HFF-Myc (cell line): Measurements from ENCODE around the gene GDA.

ENCODE experiments used
- DNase-seq: peaks from one replicate; pipeline ENCODE4 v3.0.0-alpha.2; 2011; ENCODE audit warnings: low read depth; ENCODE audit errors: extremely low read depth
- H3K4me3 ChIP-seq: replicated peaks from 2 replicates; pipeline ENCODE4 v1.5.1; 2011; ENCODE audit warnings: low read depth, mild to moderate bottlenecking, control low read depth, low read length
- TF ChIP-seq, protein P1 (sequence below): IDR thresholded peaks from 2 replicates; pipeline ENCODE4 v1.5.1; 2012; ENCODE audit warnings: mild to moderate bottlenecking, low read depth, low read length, control low read depth; ENCODE audit errors: missing control alignments

The GDA gene

DNA sequence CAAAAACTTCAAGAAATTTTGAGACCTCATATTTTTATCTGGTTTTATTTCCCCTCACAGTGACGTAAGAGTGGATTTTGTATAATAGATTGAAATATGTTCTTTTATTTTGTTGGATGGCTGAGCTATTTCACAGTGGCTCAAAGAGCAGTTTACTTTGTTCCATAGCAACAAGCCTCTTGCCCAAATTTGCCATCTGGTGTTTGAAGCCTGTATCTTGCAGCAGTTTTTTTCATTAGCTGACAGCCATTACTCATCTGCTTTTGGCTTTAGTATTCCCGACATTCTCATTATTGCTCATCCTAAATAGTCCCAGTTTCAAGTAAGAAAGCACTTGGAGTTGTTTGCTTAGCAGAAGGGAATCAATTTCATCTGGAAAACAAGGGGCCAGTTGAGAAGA is 36.3 kb downstream of the GDA start:
- TF ChIP-seq, protein P1, sequence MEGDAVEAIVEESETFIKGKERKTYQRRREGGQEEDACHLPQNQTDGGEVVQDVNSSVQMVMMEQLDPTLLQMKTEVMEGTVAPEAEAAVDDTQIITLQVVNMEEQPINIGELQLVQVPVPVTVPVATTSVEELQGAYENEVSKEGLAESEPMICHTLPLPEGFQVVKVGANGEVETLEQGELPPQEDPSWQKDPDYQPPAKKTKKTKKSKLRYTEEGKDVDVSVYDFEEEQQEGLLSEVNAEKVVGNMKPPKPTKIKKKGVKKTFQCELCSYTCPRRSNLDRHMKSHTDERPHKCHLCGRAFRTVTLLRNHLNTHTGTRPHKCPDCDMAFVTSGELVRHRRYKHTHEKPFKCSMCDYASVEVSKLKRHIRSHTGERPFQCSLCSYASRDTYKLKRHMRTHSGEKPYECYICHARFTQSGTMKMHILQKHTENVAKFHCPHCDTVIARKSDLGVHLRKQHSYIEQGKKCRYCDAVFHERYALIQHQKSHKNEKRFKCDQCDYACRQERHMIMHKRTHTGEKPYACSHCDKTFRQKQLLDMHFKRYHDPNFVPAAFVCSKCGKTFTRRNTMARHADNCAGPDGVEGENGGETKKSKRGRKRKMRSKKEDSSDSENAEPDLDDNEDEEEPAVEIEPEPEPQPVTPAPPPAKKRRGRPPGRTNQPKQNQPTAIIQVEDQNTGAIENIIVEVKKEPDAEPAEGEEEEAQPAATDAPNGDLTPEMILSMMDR: no peak
- no peak overlapping the region for H3K4me3 ChIP-seq
- no peak for DNase-seq

DNA sequence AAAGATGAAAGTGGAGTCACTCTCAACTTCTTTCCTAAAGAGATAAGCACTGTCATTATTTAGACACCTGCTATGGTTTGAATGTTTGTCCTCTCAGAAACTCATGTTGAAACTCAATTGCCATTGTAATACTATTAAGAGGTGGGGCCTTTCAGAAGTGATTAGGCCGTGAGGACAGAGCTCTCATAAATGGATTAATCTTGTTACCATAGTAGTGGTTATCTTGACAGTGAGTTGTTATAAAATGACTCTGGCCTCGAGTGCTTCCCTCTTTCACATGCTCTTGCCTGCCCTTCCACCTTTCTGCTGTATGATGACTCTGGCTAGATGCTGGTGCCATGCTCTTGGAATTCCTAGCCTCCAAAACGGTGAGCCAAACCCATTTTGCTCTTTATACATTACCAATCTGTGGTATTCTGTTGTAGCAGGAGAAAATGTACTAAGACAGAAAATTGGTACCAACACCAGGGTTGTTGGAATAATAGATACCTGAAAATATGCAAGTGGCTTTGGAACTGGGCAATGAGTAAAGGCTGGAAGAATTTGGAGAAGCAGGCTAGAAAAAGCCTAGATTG is 38.0 kb downstream of the GDA start:
- TF ChIP-seq, protein P1: no peak
- no peak for DNase-seq
- H3K4me3 ChIP-seq: no peak overlapping the region

DNA sequence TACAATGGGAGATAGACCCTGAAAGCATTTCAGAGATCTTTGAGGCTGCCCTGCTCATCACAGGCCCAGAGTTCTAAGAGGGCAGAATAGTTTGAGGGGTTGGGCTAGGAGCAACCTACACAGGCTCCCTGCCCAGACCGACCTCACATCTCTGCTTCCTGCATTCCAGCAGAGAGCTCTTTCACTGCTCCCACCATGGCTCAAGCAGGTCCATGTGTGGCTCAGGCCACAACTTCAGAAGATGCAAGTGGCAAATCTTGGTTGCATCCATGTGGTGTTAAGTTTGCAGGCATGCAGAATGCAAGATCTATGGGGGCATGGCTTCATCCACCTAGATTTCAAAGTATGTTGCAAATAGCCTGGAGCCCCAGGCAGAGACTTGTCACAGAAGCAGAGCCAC is 39.0 kb downstream of the GDA start:
- H3K4me3 ChIP-seq: no peak overlapping the region
- no peak for DNase-seq
- TF ChIP-seq, protein P1: no peak

DNA sequence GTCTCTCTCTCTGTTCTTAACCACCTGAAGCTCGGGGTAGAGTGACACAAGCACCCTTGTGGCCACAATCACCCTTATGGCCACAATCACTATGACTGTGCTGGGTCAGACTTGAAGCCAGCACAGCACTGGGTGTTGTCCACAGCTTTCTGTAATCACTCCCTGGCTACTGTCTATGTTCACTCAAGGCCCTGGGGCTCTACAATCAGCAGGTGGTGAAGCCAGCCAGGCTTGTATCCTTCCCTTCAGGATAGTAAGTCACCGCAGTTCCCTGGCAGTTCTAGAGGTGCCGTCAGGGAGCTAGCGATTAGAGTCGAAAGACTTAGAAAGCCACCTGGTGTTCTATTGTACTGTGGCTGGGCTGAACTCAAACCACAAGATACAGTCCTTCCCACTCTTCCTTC is 44.2 kb downstream of the GDA start:
- H3K4me3 ChIP-seq: no peak overlapping the region
- TF ChIP-seq, protein P1: no peak
- DNase-seq: no peak

DNA sequence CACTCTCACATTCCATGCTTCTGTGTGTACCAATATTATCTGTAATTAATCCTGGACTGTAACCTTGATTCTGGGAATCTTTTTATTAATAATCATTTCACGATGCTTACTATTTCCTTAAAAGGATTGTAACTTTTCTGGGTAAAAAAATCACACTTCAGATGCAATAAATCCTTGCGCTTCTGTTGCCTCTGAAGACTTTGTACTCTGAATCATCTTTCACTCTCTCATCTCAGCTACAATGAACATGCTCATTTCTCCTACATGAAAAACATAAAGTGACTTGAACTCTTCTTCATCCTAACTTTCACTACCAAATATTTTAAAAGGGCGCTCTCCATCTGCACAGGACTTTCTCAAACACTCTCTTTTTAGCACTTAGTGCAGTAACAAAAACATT is 50.0 kb downstream of the GDA start:
- H3K4me3 ChIP-seq: no peak overlapping the region

DNA sequence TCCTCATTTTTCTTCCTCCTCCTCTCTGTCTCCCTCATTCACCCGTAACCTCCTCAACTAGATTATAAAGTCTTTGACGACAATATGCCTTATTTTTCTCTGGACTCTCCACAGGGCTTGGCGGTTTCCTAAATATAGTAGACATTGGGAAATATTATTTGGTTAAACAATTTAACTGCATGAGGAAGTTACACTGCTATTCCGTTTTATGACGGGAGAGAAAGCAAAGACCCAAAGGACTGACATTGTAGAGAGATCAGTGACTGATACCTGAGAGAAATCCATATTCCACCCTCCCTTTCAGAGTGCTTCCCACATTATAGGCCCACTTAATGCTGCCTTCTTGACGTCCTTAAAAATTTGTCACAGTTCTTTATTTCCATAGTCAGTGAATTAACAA is 51.2 kb downstream of the GDA start:
- no peak for DNase-seq
- no peak overlapping the region for H3K4me3 ChIP-seq
- TF ChIP-seq, protein P1: no peak

More for the DNA sequence above, 50.0 kb downstream of the GDA start:
- TF ChIP-seq, protein P1: no peak
- no peak for DNase-seq

DNA sequence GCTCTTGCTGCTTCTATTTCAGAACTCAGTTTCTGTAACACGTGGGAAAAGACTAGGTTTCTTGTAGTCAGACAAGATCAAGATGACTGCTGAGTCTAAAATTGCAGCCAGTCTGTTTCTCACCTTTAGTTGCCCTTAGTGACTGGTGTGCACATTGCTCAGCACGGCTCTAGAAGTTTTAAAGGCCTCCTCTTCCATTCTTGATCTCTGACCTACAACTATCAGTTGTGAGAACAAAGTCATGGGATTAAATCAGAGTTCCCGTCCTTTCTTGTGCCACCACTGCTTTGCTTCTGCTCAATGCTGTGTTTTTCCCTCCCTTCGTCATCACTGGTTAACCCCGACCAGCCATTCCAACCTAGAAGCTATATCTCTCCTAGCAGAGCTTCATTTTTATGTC is 52.8 kb downstream of the GDA start:
- TF ChIP-seq, protein P1: no peak
- H3K4me3 ChIP-seq: no peak overlapping the region
- no peak for DNase-seq
